ENCODE results near the gene MYZAP. TPM values are rescaled to one million over a fixed set of nuclear protein-coding genes. Genes with fewer than 3 reads are reported as not detected.

MYZAP gene, protein sequence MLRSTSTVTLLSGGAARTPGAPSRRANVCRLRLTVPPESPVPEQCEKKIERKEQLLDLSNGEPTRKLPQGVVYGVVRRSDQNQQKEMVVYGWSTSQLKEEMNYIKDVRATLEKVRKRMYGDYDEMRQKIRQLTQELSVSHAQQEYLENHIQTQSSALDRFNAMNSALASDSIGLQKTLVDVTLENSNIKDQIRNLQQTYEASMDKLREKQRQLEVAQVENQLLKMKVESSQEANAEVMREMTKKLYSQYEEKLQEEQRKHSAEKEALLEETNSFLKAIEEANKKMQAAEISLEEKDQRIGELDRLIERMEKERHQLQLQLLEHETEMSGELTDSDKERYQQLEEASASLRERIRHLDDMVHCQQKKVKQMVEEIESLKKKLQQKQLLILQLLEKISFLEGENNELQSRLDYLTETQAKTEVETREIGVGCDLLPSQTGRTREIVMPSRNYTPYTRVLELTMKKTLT
- total RNA-seq: 2.7 TPM

DNA sequence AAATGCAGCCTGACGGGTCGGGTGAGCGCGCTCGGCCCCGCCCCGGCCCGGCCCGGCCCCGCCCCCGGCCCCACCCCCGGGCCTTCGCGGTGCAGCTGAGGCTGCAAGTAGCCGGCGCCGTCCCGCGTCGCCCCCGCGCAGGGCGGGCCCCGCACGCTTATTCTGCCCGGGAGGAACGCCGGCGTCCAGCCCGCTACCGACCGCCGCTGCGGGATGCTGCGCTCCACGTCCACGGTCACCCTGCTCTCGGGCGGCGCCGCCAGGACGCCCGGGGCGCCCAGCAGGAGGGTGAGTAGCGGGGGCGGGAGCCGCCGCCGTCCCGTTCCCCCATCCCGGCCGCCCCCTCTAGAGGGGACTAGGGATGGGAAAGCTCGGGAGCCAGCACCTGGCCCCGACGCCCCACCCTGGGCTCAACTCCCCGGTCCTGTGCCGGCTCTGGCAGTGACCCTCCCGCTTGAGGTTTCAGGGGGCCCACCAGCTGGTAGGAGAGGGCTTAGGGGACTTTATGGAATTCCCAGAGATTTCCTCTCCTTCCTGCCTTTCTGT is at the start of gene MYZAP:
TSS of gene MYZAP (plus strand) at position 83 of the 546 bp plus-strand sequence. CDS start at position 214, 131 bp downstream.

DNA sequence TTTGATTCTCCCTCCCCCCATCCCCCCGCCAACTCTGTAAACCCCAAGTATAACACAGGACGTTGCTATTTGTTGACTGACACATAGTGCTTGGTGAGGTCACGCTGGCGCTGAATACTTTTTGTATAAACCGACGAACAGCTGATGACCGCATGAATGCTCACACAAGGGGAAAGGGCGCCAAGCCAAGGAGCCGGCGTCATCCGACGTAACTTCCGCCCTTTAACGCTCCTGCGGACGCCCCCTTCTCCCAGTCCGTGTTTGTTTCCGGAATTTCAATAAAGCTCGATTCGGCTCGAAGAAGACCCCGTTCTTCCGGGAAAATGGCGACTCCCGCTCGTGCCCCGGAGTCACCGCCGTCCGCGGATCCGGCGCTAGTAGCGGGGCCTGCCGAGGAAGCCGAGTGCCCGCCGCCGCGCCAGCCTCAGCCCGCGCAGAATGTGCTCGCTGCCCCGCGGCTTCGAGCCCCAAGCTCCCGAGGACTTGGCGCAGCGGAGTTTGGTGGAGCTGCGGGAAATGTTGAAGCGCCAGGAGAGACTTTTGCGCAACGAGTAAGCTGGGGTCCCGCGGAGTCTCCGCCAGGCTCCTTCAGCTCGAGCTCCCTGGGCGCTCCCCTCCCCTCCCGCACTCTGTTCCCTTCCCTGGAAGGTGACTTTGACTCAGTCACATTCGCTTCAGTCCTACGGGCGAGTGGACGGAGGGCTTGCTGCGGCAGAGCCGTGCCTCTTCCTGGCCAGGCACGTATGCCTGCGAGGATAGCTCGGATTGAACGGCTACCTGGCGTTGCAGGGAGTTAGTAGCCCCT is 114.9 kb downstream of the MYZAP start, which contains the start of gene POLR2M:
TSS of gene POLR2M (plus strand) at position 310 of the 805 bp plus-strand sequence. CDS start at position 439, 129 bp downstream.

Other genes with a start within 250 kb of the MYZAP start
- 40.1 TPM for gene CGNL1, start 215.4 kb upstream of the MYZAP start, total RNA-seq
- 565 TPM for gene POLR2M, start 114.8 kb downstream of the MYZAP start, total RNA-seq

All from metanephros (tissue), 1 donor.